MG63 (cell line): ENCODE measurements around the gene PPP3CA. TPM values are rescaled to one million over a fixed set of nuclear protein-coding genes. Genes with fewer than 3 reads are reported as not detected.
A peak's percentile ranks its signal among the peaks of the same experiment; 100 is the strongest.

Experiments
- DNase-seq: peaks from one replicate; pipeline ENCODE4 v3.0.0-alpha.2; 2020
- H3K27me3 ChIP-seq: fragments of 250-450 bp; sonication (Bioruptor Pico); 2 replicates; pipeline ENCODE4 v1.5.1; 2020; ENCODE audit warnings: mild to moderate bottlenecking, moderate library complexity
- H3K36me3 ChIP-seq: fragments of 250-450 bp; sonication (Bioruptor Pico); 2 replicates; pipeline ENCODE4 v1.5.1; 2020; ENCODE audit warnings: mild to moderate bottlenecking, moderate library complexity
- H3K4me3 ChIP-seq: fragments of 250-450 bp; sonication (Bioruptor Pico); 2 replicates; pipeline ENCODE4 v1.5.1; 2020; ENCODE audit warnings: mild to moderate bottlenecking, moderate library complexity
- H3K9me3 ChIP-seq: fragments of 250-450 bp; sonication (Bioruptor Pico); 2 replicates; pipeline ENCODE4 v1.5.1; 2020; ENCODE audit warnings: mild to moderate bottlenecking, moderate library complexity
- total RNA-seq: library from RNA; depleted of rRNA; stranded (reverse); fragments of >200 nt; shearing (Covaris generic); gene quantifications from 2 replicates; pipeline ENCODE4 v1.2.3, GENCODE V29; 2014; ENCODE audit warnings: low replicate concordance

Gene PPP3CA
- total RNA-seq, 1 experiment from 2014 or later = 25.4 TPM

GRCh38 chr4:101279377-101279871 lies 67.9 kb downstream of the PPP3CA start:
- Histone ChIP-seq H3K4me3 (no peak overlapping the region), H3K27me3 (no peaks in the 10 kb centered on the region), H3K9me3 (no peaks in the 10 kb centered on the region), H3K36me3 (no peaks in the 10 kb centered on the region)
- DNase-seq = peak; percentile 66

GRCh38 chr4:101277671-101278070 lies 69.7 kb downstream of the PPP3CA start:
- Histone ChIP-seq H3K4me3 (no peak overlapping the region), H3K27me3 (no peaks in the 10 kb centered on the region), H3K36me3 (no peaks in the 10 kb centered on the region), H3K9me3 (no peaks in the 10 kb centered on the region)
- DNase-seq = no peak

DNA sequence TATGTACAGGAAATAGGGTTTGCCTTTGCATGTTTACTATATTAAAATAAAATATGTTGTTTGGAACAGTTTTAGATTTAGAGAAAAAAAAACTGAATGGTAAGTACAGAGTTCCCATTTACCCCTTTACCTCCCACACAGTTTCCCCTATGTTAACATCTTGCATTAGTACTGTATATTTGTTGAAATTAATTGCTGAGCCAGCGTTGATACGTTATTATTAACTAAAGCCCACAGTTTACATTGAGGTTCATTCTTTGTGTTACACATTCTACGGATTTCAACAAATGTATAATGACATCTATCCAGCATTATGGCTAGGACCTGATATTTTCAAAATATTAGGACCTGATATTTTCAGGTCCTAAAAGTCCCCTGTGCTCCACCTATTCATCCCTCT lies 70.7 kb downstream of the PPP3CA start:
- Histone ChIP-seq H3K9me3 (no peaks in the 10 kb centered on the region), H3K36me3 (no peaks in the 10 kb centered on the region), H3K27me3 (no peaks in the 10 kb centered on the region), H3K4me3 (no peak overlapping the region)
- no peak for DNase-seq

- DNase-seq = no peak
- H3K9me3 ChIP-seq = no peaks in the 10 kb centered on the region
- H3K4me3 ChIP-seq = no peak overlapping the region
- H3K27me3 ChIP-seq = no peaks in the 10 kb centered on the region
- H3K36me3 ChIP-seq = no peaks in the 10 kb centered on the region
Measured at GRCh38 chr4:101274888-101275752, 72.2 kb downstream of the PPP3CA start.

DNA sequence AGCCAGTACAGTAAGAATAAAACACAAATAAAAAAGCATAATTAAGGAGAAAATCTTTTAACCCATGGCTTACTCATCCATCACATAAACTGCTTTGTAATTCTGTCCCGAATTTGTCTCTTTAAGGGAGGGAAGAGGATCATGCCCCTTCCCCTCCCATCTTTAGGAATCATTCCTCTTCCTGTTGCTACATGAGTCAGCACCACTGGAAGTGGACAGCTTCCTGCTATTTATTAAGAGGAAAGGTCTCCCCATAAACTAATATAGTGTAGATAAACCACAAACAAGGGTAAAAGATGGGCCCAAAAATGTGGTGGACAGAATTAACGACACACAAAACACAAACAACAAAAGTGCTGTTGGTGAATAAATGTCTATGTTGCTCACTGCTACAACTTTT lies 75.8 kb downstream of the PPP3CA start:
- Histone ChIP-seq H3K9me3 (no peaks in the 10 kb centered on the region), H3K36me3 (no peaks in the 10 kb centered on the region), H3K27me3 (no peaks in the 10 kb centered on the region), H3K4me3 (no peak overlapping the region)
- no peak for DNase-seq

DNA sequence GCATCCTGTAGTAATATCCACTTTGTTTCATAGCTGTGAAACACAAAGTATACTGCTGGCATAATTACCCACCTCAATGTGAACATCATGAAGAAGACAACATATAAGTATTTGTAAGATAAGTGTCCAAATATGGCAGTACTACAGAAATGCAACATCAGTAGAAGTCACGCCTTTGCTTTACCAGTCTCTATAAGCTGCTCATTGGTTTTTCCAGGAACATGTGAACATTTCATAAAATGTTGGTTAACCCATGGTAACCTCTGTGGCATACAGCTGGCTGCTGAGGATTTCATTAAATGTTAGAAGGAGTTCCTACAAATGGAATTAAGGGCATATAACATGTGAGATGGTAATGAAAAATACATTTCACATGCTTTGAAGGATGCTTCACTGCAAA lies 77.6 kb downstream of the PPP3CA start:
- no peak for DNase-seq
- H3K4me3 ChIP-seq = no peak overlapping the region

DNA sequence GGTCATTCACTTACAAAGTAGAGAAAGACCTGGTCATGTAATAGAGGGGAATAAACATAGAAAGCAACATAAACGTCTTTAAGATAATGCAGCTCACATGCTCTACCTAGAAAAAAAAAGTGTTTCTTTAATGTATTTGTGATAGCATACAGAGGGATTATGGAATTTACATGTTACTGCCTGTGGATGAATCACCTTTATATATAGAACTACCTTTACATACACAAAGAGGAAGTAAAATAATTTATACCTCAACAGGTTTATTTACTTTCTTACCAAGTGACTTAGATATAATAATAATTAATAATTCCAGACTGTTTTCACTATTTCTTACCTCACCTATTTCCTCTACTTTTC lies 81.5 kb downstream of the PPP3CA start:
- Histone ChIP-seq H3K36me3 (no peaks in the 10 kb centered on the region), H3K9me3 (no peaks in the 10 kb centered on the region), H3K4me3 (no peak overlapping the region), H3K27me3 (no peaks in the 10 kb centered on the region)
- DNase-seq = no peak

More for the DNA sequence above, 77.6 kb downstream of the PPP3CA start:
- Histone ChIP-seq H3K27me3 (no peaks in the 10 kb centered on the region), H3K36me3 (no peaks in the 10 kb centered on the region), H3K9me3 (no peaks in the 10 kb centered on the region)

- Histone ChIP-seq H3K27me3 (no peaks in the 10 kb centered on the region), H3K4me3 (no peak overlapping the region), H3K36me3 (no peaks in the 10 kb centered on the region), H3K9me3 (no peaks in the 10 kb centered on the region)
- no peak for DNase-seq
Measured at GRCh38 chr4:101264993-101265815, 82.1 kb downstream of the PPP3CA start.

- H3K9me3 ChIP-seq = no peaks in the 10 kb centered on the region
- H3K4me3 ChIP-seq = no peak overlapping the region
- no peaks in the 10 kb centered on the region for H3K27me3 ChIP-seq
- no peak for DNase-seq
- H3K36me3 ChIP-seq = no peaks in the 10 kb centered on the region
Measured at GRCh38 chr4:101264512-101264911, 82.8 kb downstream of the PPP3CA start.

DNA sequence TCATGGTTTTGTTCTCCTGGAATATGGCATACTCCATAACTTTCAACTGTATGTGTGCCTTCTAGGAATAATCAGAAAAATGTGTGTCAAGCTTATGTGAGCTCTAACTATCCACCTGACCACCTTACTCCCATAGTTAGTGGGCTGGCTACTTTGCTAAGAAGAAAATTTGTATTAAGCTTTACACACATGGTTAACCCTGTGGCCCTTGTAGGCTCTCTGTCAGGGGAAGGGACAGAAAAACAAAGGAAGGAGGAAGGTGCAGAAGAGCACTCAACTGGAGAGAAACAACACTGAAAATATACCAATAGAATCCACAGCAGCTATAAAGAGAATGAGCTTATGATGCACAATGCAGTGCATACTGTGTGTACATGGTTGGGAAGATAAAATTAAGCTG lies 84.6 kb downstream of the PPP3CA start:
- no peaks in the 10 kb centered on the region for H3K27me3 ChIP-seq
- H3K36me3 ChIP-seq = no peaks in the 10 kb centered on the region
- H3K9me3 ChIP-seq = no peaks in the 10 kb centered on the region
- no peak overlapping the region for H3K4me3 ChIP-seq
- DNase-seq = no peak

- Histone ChIP-seq H3K9me3 (no peaks in the 10 kb centered on the region), H3K27me3 (no peaks in the 10 kb centered on the region), H3K36me3 (no peaks in the 10 kb centered on the region), H3K4me3 (no peak overlapping the region)
- DNase-seq = no peak
Measured at GRCh38 chr4:101259876-101260275, 87.5 kb downstream of the PPP3CA start.

DNA sequence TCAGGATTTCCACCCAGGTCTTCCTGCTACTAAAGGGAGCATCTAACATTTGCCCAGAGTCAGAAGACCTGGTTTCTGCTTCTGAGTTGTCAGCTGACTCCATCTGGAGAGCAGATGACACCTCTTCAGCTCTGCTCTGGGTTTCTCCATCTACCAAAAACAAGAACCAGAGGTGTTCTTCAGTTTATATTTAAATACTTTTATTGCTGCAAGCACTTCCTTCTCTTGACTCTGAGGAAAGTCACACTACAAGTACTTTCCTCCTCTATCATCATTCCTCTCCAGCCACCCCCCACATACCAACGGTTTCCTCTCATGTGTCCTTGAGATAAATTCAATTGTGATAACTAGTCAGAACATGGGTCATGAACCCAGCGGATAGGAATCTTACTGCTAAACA lies 88.4 kb downstream of the PPP3CA start:
- no peaks in the 10 kb centered on the region for H3K27me3 ChIP-seq
- H3K4me3 ChIP-seq = no peak overlapping the region
- H3K36me3 ChIP-seq = no peaks in the 10 kb centered on the region
- no peaks in the 10 kb centered on the region for H3K9me3 ChIP-seq
- DNase-seq = no peak

- H3K36me3 ChIP-seq = no peaks in the 10 kb centered on the region
- no peak for DNase-seq
- H3K27me3 ChIP-seq = no peaks in the 10 kb centered on the region
- no peak overlapping the region for H3K4me3 ChIP-seq
- H3K9me3 ChIP-seq = no peaks in the 10 kb centered on the region
Measured at GRCh38 chr4:101256222-101256621, 91.1 kb downstream of the PPP3CA start.

DNA sequence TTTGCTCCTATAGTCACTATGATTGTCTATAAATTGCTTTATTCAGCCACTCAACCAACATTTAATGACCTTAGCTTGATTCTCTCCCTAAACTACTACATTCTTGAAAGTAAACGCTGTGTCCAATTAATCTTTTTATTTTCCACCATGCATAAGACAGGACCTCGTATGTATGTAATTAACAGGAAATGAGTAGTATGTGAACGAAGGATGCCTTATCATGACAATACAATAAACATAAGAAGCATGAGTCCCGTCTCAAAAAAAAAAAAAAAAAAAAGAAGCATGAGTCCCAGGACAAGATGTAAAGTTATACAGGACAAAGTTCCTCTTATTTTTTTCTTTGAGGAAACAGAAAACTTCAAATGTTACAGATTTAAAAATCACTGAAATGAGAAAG lies 92.5 kb downstream of the PPP3CA start:
- Histone ChIP-seq H3K36me3 (no peaks in the 10 kb centered on the region), H3K27me3 (no peaks in the 10 kb centered on the region), H3K9me3 (no peaks in the 10 kb centered on the region), H3K4me3 (no peak overlapping the region)
- no peak for DNase-seq

DNA sequence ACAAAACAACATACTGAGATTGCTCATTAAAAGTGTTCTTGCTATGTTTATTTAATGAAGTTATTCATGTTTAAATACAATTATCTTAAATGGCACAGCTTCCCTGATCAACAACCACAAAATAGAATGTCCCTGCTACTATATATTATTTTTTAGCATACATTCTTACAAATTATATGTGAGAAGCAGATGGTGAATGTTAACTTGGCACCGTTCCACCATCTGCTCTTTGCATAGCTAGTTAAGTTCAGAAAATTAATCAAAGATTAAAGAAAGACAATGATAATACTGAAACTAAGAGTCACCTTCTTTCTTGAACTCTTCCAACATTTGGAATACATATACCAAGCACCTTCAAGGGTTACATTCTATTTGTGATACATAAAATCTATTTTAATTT lies 94.2 kb downstream of the PPP3CA start:
- no peak for DNase-seq

GRCh38 chr4:101252721-101253120 lies 94.6 kb downstream of the PPP3CA start:
- no peaks in the 10 kb centered on the region for H3K36me3 ChIP-seq
- H3K27me3 ChIP-seq = no peaks in the 10 kb centered on the region
- no peak overlapping the region for H3K4me3 ChIP-seq
- H3K9me3 ChIP-seq = no peaks in the 10 kb centered on the region
- DNase-seq = no peak

More for the DNA sequence above, 94.2 kb downstream of the PPP3CA start:
- H3K4me3 ChIP-seq = no peak overlapping the region
- no peaks in the 10 kb centered on the region for H3K9me3 ChIP-seq
- H3K36me3 ChIP-seq = no peaks in the 10 kb centered on the region
- no peaks in the 10 kb centered on the region for H3K27me3 ChIP-seq

DNA sequence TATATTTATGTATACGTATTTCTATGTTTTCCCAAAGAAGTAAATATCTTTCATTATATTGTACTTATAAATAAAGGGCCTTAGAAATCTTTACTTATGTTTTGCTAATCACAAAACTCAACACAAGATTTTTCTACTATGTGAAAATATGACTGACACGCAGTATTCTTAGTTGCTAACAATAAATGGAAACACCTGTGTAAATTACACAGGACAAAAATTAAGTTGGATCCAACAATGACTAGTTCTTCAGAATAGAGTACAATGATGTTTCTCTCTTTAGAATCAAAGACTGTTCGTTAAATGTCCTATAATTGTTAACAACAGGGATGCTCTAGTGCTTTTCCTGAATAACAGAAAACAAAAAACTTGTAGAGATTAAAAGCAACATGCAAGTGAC lies 96.1 kb downstream of the PPP3CA start:
- DNase-seq = no peak
- Histone ChIP-seq H3K27me3 (no peaks in the 10 kb centered on the region), H3K9me3 (no peaks in the 10 kb centered on the region)

More for the DNA sequence above, 96.1 kb downstream of the PPP3CA start:
- Histone ChIP-seq H3K4me3 (no peak overlapping the region), H3K36me3 (no peaks in the 10 kb centered on the region)
